Stimulated activated CD4-positive, alpha-beta T cell treated with anti-CD3 and anti-CD28 coated beads, Interleukin-15, amount 100 ng/mL, for 1 hour (primary cell): ENCODE results near the gene SLC41A1.

Experiments
- DNase-seq, 2 donors: peaks; one replicate each; pipeline ENCODE4 v3.0.0-alpha.2; 2020; ENCODE audit warnings: low read depth in 1 of 2, low spot score in 1 of 2

Gene SLC41A1

DNA sequence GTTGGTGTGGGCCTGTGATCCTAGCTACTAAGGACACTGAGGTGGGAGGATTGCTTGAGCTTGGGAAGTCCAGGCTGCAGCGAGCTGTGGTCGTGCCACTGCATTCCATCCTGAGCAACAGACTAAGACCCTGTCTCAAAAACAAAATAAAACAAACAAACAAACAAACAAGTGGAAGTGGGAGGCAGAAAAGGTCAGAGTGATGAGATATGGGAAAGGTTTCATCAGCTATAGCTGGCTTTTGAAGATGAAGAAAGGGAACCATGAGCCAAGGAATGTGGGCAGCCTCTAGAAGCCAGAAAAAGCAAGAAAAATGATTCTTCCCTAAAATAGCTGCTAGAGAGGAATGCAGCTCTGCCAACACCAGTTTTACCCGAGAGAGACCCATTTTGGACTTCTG lies 52.4 kb downstream of the SLC41A1 start:
- DNase-seq, result no peak

DNA sequence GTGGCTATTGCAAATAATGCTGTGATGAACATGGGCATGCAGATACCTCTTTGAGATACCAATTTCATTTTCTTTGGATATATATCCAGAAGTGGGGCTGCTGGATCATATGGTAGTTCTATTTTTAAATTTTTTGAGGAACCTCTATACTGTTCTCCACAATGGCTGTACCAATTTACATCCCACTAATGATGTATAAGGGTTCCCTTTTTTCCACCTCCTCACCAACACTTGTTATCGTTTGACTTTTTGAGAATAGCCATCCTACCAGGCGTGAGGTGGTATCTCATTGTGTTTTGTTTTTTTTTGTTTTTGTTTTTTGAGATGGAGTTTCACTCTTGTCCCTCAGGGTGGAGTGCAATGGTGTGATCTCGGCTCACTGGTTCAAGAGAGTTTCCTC lies 56.4 kb downstream of the SLC41A1 start:
- DNase-seq, result no peak

DNA sequence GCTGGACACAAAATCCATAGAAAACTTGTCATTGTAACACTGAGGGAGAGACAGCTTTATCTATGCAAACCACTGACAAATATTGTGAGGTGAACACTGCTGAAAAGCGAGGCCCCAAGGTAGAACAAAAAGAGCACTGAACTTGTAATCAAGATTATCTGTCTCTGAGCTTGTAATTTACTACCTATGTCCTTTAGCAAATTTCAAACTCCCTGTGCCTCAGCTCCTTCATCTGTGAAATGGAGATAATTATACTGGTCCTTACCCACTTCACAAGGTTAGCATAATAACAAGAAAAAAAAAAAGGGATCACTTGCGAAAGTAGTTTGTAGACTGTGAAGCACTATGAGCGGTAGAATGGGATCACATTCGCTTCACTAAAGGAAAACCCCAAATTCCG lies 58.1 kb downstream of the SLC41A1 start:
- no peak for DNase-seq

DNA sequence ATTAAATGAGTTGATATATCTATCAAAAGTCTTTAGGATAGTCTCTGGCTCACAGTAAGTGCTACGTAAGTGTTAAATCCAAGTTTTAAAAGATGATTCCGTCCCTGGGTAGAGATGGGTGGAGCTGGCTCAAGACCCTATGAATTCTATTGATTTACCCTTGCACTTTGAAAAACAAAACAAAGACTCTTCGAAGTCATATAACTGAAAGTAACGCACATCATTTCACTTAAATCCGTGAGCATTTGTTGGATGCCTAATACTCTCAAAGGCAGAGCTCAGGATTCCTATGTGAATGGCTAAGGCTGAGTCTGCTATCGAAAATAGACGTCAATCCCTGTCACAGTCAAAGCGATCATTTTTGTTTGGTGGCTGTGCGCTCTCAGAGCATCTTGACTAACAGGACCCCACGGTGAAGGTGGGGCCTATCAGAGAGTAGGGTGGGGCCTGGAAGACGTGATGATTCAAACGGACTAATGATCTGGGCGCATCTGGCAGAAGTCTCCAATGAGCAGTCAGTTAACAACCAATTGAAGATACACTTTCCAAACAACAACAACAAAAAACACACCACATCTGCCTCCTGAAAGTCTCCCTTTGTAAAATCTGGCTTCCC lies 61.9 kb downstream of the SLC41A1 start:
- no peak for DNase-seq

DNA sequence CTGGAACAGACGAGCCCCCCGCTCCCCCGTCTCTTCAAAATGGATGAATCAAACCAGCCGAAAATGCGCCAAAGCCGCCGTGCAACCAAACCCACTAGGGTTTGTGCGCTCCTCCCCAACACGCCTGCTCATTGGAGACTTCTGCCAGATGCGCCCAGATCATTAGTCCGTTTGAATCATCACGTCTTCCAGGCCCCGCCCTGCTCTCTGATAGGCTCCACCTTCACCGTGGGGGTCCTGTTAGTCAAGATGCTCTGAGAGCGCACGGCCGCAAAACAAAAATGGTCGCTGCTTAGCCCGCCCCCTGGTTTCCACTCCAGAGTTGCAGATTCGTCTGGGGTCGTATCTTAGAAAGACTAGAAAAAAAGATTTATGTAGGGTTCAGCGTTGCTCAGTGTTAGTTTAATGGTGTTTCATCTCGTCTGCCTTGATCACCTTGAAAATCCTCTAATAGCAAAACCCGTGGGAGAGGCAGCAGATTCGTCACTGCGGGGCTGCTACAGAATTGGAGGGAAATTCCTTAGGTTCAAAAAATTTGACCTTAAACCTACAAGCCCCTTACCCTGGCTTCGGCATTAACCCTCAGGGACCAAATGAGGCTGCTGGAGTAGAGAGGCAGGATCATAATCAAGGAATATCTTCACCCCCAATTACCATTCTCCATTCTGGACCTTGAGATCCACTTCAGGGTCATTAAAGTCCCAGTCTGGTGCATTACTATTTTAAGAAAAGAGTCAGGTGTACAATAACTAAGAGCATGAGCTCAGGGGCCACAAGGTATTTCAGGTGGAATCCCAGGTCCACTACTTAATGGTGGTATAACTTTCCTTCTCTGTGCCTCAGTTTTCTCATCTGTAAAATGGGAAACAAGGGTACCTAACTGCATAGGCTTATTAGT lies 62.6 kb downstream of the SLC41A1 start, which contains the start of gene NUCKS1:
TSS of gene NUCKS1 (minus strand) at position 45 of the 898 bp plus-strand sequence. CDS start 209 bp downstream, outside the sequence.
- DNase-seq, result peak; percentile 89 to 92

DNA sequence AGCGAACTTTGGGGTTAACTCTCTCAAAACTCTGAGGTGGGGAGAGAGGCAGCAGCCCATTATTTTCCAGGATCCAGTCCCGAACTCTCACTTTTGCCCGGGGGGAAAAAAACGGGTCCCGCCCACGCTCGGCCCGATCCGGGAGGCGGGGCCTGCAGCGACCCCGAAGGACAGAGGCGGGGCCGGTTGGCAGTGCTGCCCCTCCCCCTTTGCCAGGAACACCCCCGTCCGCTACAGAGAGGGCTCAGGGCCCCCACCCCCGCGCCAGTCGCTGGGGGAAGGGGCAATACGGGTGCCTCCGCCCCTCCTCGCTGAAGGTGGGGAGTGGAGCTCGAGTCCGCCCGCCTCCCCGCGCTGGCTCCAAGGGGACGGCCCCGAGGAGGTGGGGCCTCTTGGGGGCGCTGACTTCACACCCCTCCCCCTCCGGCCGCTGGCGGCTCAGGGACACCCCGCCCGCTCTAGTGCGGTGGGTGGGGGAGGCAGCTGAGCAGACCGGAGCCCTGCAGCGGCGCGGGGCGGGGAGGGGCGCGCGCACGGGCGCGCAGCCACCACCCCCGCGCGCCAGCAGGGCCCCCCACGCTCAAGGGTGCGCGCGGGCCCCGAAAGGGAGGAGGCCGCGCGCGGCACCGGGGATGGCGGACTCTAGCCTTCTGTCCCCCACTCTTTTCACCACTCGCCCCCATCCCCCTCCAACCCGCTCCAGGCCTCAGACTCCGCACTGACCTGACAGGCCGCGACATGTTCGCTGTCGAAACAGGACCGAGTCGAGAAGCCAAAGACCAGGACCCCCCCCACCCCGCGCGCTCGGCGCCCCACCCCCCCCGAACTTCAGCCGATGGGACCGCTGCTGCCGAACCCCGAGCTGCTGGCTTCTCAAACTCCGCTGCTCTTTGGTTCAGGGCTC lies 63.5 kb downstream of the SLC41A1 start:
- DNase-seq, result peak; percentile 91 to 93

DNA sequence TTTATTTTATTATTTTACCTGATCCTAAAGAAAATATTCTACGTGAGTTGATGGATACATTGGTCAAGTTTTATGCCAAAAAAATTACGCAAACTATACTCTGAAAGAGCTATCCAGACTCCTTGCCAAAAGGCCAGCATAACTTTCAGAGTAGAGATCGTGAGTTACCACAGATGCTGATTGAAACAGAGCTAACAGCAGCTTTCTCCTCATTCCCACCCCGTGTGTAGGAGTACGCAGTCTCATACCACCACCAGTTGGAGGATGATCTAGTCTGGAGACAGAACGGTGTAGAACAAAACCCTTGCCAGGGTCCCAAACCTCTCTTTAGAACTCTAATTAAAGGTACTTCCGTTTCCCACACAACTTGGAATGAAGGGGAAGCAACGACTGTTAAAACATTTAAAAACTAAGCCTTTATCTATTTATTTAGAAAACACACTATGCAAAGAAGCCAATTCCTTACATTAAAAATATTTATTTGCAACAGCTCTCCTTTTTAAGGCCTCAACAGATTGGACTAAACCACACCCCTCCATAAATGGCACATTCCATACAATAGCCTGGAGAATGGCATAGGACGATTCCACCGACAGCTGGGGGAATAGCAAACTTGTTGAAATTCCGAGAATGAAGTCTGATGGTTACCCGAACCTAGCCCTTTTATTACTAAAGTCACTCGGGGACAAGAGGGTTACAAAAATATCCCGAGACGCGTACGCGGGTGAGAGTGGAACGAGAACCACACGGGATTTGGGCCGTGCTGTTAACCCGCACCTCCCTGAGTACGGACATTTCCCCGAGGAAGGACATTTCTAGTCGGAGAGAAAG lies 64.4 kb downstream of the SLC41A1 start:
- peak in 1 of 2 donors; percentile 4 for DNase-seq

DNA sequence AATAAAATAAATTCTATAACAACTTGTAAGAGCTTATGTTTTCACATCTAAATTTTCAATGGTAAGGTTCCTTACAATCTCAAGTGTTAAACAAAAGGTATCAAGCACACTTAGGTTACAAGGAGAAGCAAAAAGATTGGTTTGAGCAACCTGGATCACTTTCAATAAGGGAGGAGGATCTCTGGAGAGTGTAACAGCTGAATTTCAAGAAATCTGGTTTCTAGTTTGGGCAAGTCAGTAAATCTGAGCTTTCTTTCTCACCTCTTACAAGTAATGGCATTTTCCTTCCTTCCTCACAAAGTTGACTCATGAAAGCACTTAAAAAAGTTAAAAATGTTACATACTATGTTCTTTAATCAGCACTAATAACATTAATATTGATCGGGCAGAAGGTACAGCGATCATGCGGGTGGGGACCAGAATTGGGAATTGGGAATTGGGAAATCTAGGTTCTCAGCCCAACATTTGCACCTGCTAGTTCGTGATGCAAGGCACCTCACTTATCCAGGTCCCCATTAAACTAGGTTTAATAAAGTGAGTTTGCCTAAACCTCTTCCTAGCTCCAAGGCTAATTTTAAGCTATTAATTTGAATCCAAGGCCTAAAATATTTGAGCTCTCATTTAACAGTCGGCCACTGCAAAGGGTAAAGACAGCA lies 66.1 kb downstream of the SLC41A1 start:
- DNase-seq, result no peak

DNA sequence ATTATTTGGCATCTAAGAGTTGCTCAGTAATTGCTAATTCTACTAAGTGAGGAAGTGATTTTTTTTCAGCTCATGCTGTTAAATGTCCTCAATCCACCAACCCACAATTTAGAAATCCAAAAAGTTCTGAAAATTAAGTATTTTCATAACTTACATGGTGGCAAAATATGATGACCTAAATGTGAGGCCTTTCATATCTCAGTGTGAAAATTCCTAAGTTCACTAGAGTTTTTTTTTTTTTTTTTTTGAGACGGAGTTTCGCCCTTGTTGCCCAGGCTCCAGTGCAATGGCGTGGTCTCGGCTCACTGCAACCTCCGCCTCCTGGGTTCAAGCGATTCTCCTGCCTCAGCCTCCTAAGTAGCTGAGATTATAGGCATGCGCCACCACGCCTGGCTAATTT lies 68.6 kb downstream of the SLC41A1 start:
- DNase-seq, result no peak

DNA sequence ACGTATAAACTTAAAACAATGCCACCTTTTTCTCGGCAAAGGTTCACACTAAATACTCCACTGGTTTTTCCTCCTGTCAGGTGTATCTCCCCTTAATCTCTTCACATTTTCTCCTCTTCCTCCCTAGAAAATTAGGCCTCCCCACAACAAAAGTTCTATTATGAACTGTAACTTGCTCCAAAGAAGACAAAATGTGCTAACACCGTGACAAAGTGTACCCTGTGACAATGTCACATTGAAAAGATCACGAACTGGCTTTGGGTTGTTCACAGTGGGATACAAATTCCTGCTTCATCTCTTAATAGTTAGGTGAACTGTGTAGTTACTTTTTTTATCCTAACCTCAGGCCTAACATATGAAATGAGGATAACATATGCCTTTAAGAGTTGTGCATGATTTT lies 69.0 kb downstream of the SLC41A1 start:
- DNase-seq, result no peak

DNA sequence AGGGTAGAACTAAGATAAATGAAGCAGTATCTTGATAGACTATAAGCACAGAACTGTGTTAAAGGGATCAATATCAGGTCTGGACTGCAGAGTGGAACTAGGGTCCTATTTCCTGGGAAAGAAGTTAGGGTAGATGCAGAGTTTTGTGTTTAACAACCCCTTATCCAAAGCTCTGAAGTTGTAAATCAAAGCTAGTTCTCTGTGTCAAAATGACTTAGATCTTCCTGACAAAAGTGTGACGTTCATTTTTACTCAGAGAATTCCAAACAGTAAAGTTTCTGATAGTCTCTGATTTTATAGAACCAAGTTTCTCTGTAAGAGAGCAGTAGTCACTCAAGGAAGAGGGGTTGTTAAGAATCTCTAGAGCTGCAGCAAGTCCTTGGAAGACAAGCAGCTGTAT lies 71.3 kb downstream of the SLC41A1 start:
- no peak for DNase-seq

DNA sequence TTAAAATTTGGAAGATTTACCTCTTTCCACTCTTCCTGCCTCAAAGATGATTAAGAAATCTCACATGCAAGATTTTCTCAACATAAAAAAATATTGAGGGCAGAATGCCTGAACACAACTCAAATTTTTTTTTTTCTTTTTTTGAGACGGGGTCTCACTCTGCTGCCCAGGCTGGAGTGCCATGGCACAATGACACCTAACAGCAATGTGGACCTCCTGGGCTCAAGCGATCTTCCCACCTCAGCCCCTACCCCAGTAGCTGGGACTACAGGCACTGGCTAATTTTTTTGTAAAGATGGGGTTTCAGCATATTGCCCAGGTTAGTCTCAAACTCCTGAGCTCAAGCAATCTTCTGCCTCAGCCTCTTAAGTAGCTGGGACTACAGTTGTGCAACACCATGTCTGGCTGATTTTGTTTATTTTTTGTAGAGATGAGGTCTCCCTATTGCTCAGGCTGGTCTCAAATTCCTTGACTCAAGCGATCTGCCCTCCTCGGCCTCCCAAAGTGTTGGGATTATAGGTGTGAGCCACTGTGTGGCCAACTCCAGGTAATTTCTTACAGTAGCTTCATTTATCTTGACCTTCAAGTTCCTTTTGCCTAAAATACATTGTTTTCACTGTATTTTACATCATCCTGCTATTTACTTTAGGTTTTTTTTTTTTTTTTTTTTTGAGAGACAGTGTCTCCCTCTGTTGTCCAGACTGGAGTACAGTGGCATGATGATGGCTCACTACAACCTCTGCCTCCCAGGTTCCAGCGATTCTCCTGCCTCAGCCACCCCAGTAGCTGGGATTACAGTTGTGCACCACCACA lies 73.4 kb downstream of the SLC41A1 start:
- no peak for DNase-seq
